ENCODE measurements around the gene KDM7A.

The KDM7A gene

GRCh38 chr7:140053812-140054539, 122.8 kb downstream of the KDM7A start:
- no peak for DNase-seq (ENCODE audit: low read depth)

DNA sequence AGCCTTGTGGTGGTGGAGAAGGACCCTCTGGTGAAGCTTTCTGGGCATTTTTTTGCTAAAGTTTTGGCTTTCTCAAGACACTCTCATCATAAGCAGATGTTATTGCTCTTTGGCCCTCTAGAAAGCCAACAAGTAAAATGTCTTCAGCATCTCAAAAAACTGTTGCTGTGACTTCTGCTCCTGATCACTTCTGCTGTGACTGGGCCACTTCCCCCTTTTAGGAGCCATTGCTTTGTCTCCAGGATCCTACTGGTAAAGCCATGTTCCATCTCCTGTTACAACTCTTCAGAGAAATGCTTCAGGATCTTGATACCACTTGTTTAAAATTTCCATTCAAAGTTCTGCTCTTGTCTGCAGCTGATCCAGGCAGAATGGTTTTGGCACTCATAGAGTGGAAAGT, 125.0 kb downstream of the KDM7A start:
- no peak for DNase-seq (ENCODE audit: low read depth)

DNA sequence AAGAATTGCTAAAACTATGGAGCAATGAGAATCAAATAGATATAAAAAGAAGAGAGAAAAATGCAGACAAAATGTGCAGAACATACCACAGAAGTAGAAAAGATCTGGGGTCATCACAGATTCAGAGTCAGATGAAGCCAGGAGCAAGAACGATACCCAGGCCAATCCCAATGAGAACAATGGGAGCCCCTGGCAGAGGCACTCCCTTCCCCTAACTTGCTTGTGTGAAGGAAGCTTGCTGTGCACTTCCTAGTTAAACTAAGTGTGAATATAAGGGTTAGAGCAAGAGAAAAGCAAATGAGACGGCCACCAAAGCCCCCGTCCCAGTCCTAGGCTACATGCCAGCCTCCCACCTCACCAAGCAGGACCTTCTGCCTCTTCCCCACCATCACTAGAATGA, 126.7 kb downstream of the KDM7A start:
- DNase-seq (ENCODE audit: low read depth), result no peak

DNA sequence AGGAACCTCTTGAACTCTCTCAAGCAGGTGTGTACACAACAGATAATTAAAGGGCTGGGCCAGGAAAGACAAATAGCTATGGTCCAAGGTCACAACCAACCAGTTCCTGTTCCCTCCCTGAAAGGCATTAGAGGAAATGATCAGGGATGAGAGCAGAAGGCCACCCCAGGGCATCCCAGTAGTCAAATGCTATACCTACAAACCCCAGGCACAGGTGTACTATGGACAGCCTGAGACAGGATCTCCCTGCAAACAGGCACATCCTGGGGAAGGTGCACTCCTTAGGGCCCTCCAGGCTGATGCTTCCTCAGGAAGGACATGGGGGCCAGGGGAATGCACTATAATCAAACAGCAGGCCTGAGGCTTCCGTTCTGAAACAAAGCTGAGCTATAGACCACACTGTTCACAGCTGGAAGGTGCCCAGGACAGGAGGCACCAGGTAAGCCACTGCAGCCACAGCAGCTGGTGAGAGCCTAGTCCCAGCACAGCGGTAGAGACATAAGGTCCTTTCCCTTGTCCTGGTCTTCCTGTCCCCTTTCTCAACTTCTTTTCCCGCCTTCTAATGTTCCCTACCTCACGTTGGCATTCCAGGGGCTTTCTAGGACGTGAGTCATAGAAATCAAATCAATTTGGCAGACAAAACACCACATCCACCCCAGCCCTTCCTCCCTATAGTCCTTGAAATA, 127.3 kb downstream of the KDM7A start:
- no peak for DNase-seq (ENCODE audit: low read depth)

- no peak for DNase-seq (ENCODE audit: low read depth)
Observed at GRCh38 chr7:140048989-140049338, 127.8 kb downstream of the KDM7A start.

GRCh38 chr7:140048138-140048537, 128.6 kb downstream of the KDM7A start:
- no peak for DNase-seq (ENCODE audit: low read depth)

- no peak for DNase-seq (ENCODE audit: low read depth)
Observed at GRCh38 chr7:140047197-140047596, 129.6 kb downstream of the KDM7A start.

DNA sequence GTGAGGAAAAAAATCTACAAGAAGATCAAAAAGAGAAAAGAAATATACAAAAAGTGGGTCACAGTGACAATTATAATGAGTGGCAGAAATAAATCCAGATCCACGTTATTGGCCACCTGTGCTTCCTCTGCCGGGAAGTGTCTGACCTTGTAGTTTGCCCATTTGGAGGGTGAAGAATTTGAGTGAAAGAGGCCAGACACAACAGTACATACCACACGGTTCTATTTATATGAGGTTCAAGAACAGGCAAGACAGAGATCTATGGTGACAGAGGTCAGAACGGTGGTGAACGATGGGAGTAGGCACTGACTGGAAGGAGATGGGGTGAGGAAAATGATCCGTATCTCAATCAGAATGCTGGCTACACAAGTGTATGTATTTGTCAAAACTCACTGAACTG, 131.1 kb downstream of the KDM7A start:
- no peak for DNase-seq (ENCODE audit: low read depth)

- no peak for DNase-seq (ENCODE audit: low read depth)
Observed at GRCh38 chr7:140044251-140044650, 132.5 kb downstream of the KDM7A start.

DNA sequence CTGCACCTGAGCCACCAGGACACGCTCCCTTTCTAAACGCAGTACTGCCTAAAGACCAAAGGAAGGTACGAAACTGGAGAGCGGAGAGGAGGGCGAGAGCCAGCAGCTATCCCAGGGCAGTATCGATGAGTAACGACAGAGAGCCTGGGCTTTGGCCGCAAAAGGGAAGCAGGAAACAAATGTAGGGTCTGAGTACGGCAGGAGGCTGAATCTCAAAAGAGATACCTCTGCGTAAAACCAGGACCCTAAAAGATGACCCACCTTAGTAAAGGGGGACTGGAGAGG, 134.5 kb downstream of the KDM7A start:
- no peak for DNase-seq (ENCODE audit: low read depth)

- no peak for DNase-seq (ENCODE audit: low read depth)
Observed at GRCh38 chr7:140041659-140042385, 135.0 kb downstream of the KDM7A start.

- DNase-seq (ENCODE audit: low read depth), result no peak
Observed at GRCh38 chr7:140039896-140040295, 136.9 kb downstream of the KDM7A start.

- DNase-seq (ENCODE audit: low read depth), result no peak
Observed at GRCh38 chr7:140039066-140039465, 137.7 kb downstream of the KDM7A start.

DNA sequence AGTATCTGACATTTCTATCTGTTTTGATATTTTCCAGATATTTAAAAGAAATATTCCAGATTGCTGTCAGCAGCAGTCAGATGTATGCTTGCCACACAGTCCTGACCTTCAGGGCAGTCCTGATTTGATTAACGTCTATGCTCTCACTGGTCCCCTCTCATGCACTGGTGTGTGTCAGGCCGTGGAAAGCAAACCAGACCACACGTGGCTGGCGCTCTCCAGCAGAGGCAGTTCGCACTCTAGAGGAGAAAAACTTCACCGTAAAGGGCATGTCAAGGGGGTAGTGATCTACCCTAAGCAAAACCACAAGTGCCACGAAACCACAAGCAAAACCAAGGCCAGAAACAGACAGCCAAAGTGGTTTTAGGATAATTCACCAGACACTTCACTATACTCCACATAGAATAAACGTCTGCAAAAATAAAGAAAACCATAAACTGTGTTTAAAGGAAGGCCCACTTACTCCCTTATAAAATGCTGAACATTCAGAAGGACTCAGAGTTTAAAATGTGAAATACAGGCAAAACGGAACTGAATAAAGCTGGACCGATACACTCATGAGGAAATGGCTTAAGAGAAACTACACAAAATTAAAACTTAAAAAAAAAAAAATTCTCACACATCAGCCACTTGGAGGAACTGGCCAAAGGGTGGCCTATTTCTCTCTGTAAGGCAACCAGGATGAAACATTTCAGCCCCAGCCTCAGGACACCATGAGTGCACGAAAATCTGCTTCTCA, 140.4 kb downstream of the KDM7A start:
- no peak for DNase-seq (ENCODE audit: low read depth)

DNA sequence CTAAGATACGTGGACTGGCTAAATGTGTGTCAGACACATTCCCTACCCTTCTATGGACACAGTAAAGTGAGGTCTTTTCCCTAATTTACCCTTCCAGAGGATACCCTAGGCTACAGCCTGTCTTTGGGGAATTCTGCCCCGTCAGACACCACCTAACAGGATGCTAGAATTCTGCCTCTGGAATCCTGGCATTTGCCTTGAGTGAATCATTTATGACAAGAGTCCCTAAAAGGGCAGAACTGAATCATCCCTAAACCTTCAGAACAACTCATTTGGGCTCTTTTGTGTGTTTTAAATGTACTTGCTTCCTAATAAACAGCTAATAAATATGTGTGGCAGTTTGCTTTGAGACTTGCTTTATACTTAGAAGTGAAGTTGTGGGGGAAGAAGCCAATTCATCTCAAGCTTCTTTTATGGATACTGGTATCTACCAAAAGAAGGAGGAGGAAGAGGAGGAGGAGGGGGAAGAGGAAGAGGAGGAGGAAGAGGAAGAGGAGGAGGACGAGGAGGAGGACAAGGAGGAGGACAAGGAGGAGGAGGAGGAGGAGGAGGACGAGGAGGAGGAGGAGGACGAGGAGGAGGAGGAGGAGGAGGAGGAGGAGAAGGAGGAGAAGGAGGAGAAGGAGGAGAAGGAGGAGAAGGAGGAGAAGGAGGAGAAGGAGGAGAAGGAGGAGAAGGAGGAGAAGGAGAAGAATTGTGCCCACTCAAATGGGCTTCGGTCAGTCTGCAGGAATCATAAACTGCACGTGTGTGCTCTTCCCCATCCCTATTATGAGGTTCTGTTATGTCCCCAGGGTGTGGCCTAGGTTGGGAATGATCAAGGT, 141.2 kb downstream of the KDM7A start:
- no peak for DNase-seq (ENCODE audit: low read depth)
